COLO668 (cell line): ENCODE results near the gene ALS2.
"Not testable (repeated sequence)": the region's sequence is repeated elsewhere in the genome, so short reads cannot be mapped to it uniquely, and the experiment has no call there.

Experiments used
- DNase-seq: peaks from one replicate; lab custom pipeline; 2025; ENCODE audit not compliant: unreplicated experiment; lab: John Stamatoyannopoulos, UW

The ALS2 gene

DNA sequence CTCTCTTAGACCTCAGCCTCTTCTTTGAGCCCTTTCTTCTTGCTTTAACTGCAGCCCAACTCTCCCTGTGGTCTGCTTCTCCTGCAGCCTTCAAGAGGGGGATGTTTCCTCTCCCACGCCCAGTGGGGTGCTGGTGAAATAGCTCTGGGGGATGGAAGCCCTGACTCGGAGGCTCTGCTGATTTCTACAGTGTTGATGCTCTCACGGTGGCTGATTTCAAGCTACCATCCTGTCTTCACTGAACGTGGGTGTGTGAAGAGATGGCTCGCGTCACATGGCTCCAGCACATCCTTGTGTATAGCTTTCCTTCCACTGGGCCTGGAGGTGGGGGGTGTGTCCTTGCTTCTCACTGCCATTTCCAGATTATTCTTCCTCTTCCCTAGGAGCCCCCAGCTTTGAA is 102.3 kb downstream of the ALS2 start:
- no peak for DNase-seq

DNA sequence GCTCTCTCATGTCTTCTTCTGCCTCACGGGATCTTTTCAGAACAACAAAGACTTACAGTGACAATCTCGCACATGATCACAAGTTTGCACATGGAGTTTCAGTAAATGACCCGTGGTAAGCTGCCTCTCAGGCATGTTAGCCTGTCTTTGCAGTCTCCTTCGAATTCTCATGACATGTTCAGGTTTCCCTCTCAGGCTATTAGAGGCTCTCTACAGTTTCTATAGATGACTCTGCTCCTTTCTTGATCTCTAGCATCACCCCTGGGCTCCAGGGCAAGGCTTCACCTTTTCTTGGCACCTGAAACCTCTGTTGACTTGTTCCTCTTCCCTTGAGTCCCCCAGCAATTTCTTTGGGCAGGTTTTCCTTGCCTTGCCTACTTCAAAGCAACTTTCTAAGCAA is 105.3 kb downstream of the ALS2 start:
- no peak for DNase-seq

DNA sequence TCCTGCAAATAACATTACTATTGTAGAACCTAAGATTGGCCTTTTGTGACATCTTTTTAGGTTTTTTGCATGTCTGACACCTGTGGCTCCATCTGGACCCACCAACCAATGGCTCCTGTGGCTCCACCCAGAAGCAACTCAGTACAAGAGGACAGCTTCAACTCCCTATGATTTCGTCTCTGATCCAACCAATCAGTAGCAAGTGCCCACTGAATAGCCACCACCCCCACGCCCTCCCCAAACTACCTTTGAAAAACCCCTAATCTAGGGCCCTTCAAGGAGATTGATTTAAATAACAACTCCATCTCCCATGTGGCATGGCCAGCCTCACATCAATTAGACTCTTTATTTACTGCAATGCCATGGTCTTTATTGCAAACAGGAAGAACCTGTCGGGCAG is 105.9 kb downstream of the ALS2 start:
- no peak for DNase-seq

DNA sequence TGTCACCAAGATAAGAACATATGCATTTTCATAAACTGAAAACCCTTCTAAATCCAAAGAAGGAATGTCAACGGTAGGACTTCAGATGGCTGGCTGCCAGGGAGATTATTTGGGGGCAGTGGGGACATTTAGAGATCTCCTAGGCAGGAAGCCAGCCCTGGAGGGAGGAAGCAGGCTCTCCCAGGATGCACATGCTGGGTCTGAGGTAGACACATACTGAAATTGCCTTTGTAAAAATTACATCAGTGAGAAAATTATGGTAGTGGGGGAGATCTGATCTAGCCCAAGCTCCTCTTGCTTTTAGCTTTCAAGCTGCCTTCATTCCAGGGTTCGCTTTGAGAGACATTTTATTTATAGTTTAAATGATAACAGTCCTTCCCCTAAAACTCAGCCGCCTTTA is 106.4 kb downstream of the ALS2 start:
- DNase-seq, result no peak

DNA sequence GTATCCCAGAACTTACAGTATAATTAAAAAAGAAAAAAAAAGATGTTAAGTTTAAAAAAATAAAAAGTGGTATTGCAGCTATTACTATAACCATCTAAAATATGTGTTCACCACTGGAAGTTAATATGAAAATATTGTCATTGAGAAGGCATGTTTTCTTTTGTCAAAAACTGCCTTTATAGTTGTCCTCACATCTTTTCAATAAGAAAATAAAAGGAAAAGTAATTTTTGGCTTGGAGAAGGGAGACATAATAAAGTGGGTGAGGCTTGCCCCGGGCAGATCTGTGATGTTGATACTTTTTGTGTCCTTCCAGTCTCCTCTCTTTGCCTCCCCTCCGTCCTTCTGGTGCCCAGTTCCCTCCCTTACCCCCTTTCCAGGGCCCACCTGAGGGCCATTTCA is 107.2 kb downstream of the ALS2 start:
- DNase-seq, result no peak

DNA sequence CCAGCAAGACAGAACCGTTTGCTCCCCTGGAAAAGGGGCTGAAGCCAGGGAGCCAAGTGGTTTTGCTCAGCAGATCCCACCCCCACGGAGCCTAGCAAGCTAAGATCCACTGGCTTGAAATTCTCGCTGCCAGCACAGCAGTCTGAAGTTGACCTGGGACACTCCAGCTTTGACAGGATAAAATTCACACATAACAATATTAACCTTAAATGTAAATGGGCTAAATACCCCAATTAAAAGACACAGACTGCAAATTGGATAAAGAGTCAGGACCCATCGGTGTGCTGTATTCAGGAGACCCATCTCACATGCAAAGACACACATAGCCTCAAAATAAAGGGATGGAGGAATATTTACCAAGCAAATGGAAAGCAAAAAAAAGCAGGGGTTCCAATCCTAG is 109.5 kb downstream of the ALS2 start:
- not testable (repeated sequence) for DNase-seq

DNA sequence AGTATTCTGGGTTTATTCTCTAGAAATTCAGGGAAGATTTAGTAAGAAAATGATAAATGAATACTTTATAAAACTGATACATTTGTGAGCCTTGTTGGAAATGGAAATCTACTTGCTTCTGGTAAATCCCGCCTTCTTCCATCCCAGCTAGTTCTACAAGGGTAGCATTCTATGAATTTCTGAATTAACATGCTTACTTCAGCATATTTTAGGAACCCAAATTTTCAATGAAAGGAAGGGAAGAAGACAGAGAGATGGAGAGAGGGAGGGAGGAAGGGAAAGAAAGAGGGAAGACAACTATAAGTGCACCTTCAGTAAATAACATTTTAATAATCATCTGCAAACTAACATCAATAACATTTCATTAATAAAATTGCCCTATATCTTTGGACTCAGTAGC is 110.9 kb downstream of the ALS2 start:
- DNase-seq, result no peak

DNA sequence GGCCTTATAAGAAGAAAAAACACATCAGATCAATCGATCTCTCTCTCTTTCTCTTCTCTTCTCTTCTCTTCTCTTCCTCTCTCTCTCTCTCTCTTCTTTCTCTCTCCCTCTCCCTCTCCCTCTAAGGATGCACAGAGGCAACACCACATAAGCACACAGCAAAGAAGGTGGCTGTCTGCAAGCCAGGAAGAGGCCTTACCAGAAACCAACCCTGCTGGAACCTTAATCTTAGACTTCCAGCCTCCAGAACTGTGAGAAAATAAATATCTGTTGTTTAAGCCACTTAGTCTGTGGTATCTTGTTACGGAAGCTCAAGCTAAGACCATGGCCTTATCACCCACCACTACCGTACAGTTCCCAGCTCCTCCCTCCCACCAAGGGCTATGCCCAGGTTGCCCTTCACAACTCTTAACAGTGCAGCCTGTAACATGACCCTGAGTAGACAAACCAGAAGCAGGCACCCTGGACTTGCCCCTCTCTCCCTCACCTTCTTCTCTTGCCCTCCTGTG is 112.3 kb downstream of the ALS2 start:
- DNase-seq, result no peak

DNA sequence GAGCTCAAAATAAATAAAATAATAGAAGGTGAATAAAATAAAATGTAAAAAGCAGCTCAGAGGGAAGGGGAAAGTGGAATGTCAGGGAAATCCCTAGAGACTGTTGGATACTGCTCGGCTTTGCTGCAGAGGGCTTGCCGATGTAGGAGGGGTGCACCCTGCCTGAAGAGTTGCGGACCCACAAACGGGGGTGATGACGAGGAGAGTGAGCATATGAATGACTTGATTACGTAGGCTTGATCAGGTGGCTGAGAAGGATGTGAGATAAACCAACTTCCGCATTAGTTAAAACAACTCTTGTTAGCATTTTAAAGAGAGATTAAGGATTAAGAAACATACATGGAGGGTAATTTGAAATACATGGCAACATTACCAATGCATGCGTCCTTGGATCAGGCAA is 116.4 kb downstream of the ALS2 start:
- no peak for DNase-seq

DNA sequence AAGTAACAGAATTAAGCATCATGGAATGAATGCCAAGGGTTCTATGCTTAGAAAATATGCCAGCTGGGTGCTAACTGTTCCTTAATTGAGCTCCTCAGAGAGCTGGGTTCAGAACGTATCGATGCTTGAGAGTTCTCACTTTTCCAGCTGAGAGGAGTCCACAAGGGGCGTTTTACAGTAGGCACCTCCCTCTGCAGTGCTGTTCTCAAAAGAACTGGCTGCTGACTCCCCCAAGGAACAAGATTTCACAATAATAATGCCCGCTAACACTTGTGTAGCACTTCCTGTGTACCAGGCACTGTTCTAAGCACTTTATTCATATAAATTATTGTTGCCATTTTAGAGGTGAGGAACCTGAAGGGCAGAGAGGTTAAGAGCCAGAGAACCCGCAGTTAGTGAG is 119.4 kb downstream of the ALS2 start:
- DNase-seq, result no peak

DNA sequence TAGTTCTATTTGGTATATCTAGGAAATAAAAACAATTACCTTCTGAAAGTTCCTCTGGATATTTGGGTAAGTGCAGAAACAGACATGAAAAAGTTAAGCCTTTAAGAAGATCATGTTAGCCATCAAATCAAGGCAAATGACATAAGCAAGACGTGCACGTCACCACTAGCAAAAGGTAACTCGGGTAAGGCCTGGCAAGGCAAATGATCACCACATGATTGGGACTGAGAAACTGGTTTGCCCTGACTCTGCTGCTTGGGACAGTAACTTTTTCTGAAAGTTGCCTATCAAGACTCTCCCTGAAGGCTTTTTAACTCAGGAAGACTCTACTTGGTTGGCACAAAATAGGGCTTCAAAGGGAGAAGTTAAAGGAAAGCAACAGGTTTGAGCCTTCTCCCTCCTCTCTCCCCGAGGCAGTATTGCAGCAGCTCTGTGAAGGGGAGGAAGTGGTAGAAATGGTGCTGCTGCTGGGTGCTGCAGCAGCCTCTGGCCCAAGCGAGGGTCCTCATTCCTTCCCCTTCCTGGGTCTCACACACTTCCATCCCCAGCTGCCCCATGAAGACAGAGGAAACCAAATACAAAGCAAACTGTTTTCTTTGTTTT is 120.3 kb downstream of the ALS2 start:
- no peak for DNase-seq

DNA sequence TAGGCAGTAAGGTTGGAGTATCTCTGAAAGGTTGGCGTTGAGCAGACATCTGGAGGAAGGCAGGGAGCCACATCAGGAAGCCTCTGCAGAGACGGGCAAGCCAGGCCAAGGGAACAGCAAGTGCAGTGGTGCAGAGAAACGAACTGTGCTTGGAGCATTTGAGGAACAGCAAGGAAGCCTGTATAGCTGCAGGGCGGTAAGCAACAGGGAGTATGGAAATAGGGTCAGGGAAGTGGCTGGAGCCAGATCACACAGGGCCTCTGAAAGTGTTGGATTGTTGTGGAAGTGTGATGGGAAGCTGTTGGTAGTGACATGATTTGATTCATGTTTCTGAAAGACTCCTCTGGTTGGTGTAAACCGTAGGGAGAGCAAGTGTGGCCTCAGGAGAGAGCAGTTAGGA is 124.0 kb downstream of the ALS2 start:
- DNase-seq, result no peak

DNA sequence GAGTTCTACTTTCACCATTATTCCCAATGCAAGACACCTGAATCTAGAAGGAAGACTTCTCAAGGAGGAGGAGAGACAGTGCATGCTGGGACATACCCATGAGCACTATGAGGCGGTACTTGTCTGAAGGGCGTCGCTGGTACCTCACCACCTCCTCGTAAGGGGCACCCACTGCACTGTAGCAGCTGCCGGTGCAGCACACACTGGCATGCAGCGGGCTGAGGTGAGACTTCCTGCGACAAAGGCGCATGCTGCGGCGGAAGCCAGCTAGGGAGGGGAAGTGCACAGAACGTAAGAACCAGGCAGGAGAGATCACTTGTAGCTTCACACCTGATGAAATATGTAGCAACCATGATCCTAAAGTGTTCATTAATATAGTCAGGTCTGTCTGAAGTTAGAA is 124.6 kb downstream of the ALS2 start:
- DNase-seq, result no peak

DNA sequence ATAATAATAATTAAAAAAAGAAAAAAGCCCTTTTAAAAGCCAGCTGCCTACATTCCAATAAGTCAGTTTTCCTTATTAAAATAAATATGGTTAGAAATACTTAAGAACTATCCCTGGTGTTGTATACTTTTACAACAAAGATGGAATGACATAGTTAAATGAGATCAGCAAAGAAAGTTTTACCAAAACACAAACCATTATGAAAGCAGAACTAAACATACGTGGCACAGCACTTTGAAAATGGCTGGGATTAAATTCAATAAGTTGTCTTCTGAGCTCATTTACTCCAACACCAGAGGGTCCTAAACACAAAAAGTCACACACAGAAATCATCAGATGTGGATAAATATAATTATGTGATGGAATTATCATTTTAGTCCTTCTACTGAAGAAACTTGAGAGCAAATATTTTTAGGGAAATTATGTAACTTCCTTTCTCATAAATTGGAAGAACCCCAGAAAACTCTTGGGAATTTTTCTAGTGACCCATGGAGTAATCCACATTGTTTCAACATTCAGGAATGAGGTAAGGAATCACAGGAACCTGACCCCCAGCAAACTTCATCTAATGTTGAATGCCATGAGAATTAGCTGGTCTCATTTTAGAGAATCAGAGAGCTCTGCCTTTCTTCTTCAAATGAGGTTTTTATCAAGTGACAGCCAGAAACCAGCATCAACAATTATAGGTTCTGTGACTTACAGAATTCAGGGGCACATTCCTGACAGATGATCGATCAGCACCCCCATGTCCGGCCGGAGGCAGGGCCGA is 125.9 kb downstream of the ALS2 start:
- no peak for DNase-seq

DNA sequence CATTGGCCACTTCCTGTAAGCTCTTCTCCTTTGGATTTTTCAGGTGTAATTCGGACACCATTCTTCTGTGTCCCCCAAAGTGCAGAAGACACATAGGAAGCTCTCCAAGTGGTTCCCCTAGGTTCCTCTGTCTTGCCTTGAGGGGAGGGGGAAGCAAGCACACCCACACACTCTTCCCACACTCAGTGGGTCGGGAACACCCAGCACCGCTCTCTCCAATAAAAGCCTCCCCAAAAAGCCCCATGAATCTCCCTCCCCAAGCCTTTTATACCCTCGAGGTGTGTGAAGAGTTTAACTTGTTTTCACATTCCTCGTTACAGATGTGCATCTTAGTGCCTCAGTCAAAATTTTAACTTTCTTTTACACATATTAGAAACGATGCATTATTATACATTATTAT is 127.5 kb downstream of the ALS2 start:
- no peak for DNase-seq
